ENCODE results near the gene ME2.

DNA sequence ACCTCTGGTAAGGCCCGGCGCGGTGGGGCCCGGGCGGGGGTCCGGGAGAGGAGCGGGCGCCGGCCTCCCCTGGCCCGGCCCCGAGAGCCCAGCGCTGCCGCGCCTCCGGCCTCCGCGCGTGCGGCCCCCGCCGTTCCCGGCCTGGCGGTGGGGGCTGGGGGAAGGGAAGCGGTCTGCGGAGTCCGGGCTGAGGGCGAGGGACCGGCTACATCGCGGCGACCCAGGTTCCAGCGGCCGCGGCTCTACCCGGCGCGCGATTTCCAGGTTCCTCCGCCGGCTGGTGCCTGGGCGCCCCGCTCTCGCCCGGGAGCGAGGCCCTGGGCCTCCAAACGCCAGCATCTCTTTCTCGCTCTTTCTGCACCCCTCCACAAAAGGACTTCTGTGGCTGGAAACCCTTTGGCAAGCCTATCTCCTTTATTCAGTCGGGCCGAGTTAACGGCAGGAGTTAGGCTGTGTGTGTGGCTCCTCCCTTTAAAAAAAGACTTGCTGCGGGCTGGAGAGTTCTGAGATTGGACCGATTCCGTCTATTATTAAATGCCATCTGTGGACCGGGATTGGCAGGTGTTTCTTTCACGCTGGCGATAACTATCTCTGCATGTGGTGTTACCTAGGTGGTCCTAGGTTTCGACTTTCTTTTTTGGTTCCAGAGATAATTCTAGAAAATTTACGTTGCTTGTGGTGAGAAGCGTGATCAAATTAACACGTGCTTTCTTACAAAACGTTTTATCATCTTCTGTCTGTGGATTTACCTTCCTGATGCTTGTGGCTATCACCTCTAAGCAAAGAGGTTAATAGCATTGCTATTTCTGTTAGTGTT is 592 bp downstream of the ME2 start:
- TF ChIP-seq, protein P1, sequence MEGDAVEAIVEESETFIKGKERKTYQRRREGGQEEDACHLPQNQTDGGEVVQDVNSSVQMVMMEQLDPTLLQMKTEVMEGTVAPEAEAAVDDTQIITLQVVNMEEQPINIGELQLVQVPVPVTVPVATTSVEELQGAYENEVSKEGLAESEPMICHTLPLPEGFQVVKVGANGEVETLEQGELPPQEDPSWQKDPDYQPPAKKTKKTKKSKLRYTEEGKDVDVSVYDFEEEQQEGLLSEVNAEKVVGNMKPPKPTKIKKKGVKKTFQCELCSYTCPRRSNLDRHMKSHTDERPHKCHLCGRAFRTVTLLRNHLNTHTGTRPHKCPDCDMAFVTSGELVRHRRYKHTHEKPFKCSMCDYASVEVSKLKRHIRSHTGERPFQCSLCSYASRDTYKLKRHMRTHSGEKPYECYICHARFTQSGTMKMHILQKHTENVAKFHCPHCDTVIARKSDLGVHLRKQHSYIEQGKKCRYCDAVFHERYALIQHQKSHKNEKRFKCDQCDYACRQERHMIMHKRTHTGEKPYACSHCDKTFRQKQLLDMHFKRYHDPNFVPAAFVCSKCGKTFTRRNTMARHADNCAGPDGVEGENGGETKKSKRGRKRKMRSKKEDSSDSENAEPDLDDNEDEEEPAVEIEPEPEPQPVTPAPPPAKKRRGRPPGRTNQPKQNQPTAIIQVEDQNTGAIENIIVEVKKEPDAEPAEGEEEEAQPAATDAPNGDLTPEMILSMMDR (IDR thresholded peaks at IDR 0.05) = no peak
- TF ChIP-seq POLR2A (IDR thresholded peaks at IDR 0.05; ENCODE audit: low read depth) = no peak
